ENCODE results near the gene MMP8.
A peak's percentile ranks its signal among the peaks of the same experiment; 100 is the strongest.
"Not testable (repeated sequence)": the region's sequence is repeated elsewhere in the genome, so short reads cannot be mapped to it uniquely, and the experiment has no call there.

The MMP8 gene

DNA sequence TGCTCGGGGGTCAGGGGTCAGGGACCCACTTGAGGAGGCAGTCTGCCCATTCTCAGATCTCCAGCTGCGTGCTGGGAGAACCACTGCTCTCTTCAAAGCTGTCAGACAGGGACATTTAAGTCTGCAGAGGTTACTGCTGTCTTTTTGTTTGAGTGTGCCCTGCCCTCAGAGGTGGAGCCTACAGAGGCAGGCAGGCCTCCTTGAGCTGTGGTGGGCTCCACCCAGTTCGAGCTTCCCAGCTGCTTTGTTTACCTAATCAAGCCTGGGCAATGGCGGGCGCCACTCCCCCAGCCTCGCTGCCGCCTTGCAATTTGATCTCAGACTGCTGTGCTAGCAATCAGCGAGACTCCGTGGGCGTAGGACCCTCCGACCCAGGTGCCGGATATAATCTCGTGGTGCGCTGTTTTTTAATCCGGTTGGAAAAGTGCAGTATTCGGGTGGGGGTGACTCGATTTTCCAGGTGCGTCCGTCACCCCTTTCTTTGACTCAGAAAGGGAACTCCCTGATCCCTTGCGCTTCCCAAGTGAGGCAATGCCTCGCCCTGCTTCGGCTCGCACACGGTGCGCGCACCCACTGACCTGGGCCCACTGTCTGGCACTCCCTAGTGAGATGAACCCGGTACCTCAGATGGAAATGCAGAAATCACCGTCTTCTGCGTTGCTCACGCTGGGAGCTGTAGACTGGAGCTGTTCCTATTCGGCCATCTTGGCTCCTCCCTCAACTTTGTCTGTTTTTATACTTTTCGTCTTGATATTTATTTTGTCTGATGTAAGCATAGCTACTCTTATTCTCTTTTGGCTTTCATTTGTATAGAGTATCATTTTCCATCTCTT is 22.2 kb upstream of the MMP8 start:
- not testable (repeated sequence) for H3K27ac Mint-ChIP-seq; H3K4me3 Mint-ChIP-seq; ATAC-seq (replicated peaks); H3K4me1 Mint-ChIP-seq; DNase-seq; H3K36me3 Mint-ChIP-seq
- peaks cover 10 to 13% of the 10 kb centered on the region in 2 donors for H3K9me3 Mint-ChIP-seq
- H3K27me3 Mint-ChIP-seq = peaks cover 12 to 13% of the 10 kb centered on the region in 2 donors

GRCh38 chr11:102734650-102735049 is 9.9 kb upstream of the MMP8 start:
- peaks cover 7 to 16% of the 10 kb centered on the region in 2 donors for H3K27me3 Mint-ChIP-seq
- no peak overlapping the region for H3K27ac Mint-ChIP-seq
- ATAC-seq (replicated peaks) (no peak), DNase-seq (no peak)
- no peaks in the 10 kb centered on the region for H3K9me3 Mint-ChIP-seq
- H3K36me3 Mint-ChIP-seq = no peaks in the 10 kb centered on the region
- no peak overlapping the region for H3K4me3 Mint-ChIP-seq
- no peaks in the 10 kb centered on the region for H3K4me1 Mint-ChIP-seq

DNA sequence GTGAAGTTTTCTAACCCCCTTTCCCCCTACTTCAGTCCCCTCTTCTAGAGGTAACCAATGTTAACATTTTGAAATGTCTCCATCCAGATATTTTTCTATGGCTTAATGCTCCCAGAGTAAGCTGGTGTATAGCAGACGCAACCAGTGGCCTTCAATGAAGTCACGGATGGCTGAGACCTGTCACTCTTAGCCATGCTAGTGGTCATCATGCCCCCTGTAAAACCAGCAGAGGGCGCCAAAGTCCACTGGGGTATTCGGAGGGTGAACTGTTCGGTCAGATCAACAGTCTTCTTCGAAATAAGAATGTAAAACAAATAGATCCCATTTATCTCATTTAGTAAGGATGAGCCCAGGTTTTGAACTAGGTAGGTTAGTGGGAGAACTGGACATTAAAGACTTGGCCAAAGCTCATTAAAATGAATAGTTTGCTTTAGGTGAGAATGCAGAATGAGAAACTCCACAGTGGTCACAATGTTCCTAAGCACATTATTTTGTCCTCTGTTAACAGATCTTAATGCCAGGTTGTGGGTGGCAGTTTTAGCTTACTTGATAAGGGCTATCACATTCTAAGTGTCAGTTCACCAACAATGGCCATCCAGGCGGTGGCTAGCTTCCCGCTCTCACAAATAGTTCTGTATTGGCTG is 8.6 kb upstream of the MMP8 start:
- H3K27me3 Mint-ChIP-seq = peaks cover 5 to 12% of the 10 kb centered on the region in 2 donors
- no peaks in the 10 kb centered on the region for H3K4me1 Mint-ChIP-seq
- H3K9me3 Mint-ChIP-seq = no peaks in the 10 kb centered on the region
- no peak for DNase-seq
- no peak overlapping the region for H3K27ac Mint-ChIP-seq
- no peak overlapping the region for H3K4me3 Mint-ChIP-seq
- H3K36me3 Mint-ChIP-seq = no peaks in the 10 kb centered on the region
- ATAC-seq (replicated peaks) = peak; percentile 65 to 68

DNA sequence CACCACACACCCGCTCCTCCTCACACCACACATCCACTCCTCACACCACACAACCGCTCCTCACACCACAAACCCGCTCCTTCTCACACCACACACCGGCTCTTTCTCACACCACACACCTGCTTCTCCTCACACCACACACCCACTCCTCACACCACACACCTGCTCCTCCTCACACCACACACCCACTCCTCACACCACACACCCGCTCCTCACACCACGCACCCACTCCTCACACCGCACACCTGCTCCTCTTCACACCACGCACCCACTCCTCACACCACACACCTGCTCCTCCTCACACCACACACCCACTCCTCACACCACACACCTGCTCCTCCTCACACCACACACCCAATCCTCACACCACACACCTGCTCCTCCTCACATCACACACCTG is 6.2 kb upstream of the MMP8 start:
- not testable (repeated sequence) for DNase-seq; H3K9me3 Mint-ChIP-seq; H3K4me1 Mint-ChIP-seq; ATAC-seq (replicated peaks); H3K27ac Mint-ChIP-seq; H3K27me3 Mint-ChIP-seq; H3K4me3 Mint-ChIP-seq; H3K36me3 Mint-ChIP-seq

DNA sequence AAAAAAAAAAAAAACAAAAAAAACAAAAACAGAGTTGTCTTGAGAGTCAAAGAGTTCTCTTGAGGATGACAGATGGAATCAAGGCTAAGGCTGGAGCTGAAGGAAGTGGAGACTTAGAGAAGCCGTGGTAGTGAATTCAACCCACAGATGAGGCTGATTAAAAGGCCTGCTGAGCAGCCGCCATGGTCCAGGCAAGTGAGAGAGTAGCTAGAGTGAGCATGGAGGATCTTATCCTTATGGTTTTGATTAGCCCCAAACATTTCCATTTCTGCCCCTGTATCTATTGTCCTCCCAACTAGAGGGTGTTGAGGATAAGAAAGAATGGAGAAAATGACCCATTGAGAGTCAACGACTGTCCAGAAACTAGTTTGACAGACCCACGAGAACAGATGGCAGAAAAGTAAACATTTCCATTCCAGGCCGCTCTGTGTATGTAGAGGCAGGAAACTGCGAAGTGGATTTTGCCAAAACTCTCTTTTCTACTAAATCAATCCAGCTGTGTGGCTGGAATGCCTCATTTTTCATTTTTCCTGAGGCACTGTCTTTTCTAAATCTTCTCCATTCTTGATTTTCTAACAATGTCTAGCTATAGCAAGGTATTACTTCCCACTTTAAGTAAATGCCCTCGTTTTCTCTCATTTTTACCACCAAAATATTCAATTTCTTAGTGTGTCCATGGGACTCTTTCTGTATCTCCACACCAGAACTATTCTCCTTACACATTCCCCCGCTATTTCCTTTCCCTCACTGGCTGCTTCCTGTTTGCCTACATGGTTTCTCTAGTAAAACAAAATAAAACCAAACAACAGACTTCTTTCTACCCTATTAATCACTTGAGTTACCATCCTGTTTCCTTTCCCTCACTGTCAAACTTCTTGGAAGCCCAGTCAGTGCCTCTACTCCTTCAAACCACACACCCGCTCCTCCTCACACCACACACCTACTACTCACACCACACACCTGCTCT is 5.4 kb upstream of the MMP8 start:
- Mint-ChIP-seq H3K27ac (no peak overlapping the region), H3K4me1 (no peaks in the 10 kb centered on the region), H3K27me3 (no peaks in the 10 kb centered on the region), H3K36me3 (no peaks in the 10 kb centered on the region), H3K9me3 (no peaks in the 10 kb centered on the region), H3K4me3 (no peak overlapping the region)
- no peak for ATAC-seq (replicated peaks)
- no peak for DNase-seq

DNA sequence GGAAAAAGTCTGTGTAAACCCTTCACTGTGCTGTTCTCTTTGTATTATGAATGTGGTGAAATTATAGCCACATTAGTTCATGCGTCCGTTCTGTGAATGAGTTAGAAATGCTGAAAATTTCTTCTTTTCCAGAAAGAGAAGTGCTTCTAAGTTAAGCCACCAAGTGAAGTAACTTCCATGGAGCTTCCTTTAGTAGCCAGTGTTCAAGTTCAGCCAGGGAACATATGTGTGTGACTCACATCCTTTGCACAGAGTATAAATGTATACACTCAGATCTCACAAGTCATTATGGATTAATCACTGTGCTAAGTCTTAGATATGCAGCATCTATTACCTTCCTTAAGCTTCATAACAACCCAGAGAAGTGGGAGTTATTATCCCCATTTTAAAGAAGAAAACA is 3.1 kb upstream of the MMP8 start:
- Mint-ChIP-seq H3K27ac (no peak overlapping the region), H3K4me1 (no peaks in the 10 kb centered on the region), H3K36me3 (no peaks in the 10 kb centered on the region), H3K9me3 (no peaks in the 10 kb centered on the region), H3K4me3 (no peak overlapping the region), H3K27me3 (no peaks in the 10 kb centered on the region)
- DNase-seq (no peak), ATAC-seq (replicated peaks) (no peak)

DNA sequence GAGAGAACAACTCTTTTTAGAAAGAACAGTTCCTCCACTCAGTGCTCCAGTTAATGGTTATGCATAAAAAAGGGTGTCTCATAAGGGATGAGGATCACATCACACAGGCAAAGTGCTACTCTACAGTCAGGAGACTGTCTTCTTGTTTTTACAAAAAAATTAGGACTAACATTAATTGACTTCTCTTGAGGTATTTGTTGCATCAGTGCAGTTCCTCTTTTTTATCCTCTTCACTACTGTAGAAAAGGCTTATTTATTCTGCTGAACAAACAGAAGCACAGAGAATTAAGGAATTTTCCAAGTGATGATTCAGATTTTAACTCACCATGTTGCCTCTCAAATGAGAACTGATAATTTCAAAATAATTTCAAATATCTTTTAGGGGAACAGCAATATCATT is 1.9 kb downstream of the MMP8 start:
- Mint-ChIP-seq H3K36me3 (no peaks in the 10 kb centered on the region), H3K27ac (no peak overlapping the region), H3K9me3 (no peaks in the 10 kb centered on the region), H3K4me1 (no peaks in the 10 kb centered on the region), H3K4me3 (no peak overlapping the region), H3K27me3 (peaks cover 12 to 20% of the 10 kb centered on the region in 2 donors)
- ATAC-seq (replicated peaks) (no peak), DNase-seq (no peak)

DNA sequence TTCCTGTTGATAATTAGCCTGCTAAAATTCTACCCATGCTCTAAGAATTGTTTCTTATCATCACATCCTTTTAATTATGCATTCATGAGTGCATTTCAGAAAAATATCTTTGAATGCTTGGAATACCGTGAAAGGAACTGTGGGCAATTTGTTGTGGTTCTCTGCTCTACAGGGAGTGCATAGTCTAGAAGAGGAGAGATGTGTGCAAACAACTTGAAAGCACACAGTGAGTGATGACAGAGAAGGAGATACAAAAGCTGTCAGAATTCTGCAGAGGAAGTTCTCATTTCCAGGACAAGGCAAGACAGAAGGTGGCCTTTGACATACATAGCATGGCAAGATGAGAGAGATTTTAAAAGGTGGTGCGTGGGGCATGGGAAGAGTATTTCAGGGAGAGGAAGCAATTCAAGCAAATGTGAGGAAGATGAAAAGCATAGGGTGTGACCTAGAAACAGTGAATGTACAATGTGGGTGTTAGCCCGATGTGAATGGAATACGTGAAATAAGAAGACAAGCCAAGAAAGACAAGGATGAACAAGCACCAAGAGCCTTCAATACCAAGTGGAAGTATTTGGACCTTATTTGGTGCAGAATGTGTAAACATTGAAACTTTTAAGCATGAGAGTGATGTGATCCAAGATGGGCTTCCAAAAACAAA is 5.0 kb downstream of the MMP8 start:
- no peak for ATAC-seq (replicated peaks)
- Mint-ChIP-seq H3K27ac (no peak overlapping the region), H3K4me1 (peaks cover 0 to 2% of the 10 kb centered on the region in 2 donors), H3K36me3 (no peaks in the 10 kb centered on the region), H3K4me3 (no peak overlapping the region), H3K27me3 (peaks cover 16 to 24% of the 10 kb centered on the region in 2 donors), H3K9me3 (no peaks in the 10 kb centered on the region)
- DNase-seq = no peak

DNA sequence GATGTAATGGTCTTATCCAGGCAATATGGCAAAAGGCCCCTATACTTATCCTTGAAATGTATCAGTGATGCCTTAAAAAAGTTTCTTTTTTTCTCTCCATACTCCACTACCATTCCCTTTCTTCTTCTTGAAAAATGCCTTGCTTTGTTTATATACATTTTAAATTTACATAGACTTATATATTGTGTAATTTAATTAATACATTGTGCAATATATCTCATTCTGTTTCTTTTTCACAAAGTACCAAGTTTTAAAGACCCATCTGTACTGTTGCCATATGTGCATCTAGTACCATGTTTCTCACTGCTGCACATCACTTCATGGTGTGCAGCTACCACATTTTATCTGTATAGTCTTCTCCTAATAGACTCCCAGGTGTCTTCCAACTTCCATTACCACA is 7.5 kb downstream of the MMP8 start:
- Mint-ChIP-seq H3K4me3 (no peak overlapping the region), H3K36me3 (no peaks in the 10 kb centered on the region), H3K27me3 (peaks cover 22 to 29% of the 10 kb centered on the region in 2 donors), H3K4me1 (peaks cover 0 to 2% of the 10 kb centered on the region in 2 donors), H3K27ac (no peak overlapping the region), H3K9me3 (no peaks in the 10 kb centered on the region)
- ATAC-seq (replicated peaks) (no peak), DNase-seq (no peak)

GRCh38 chr11:102716527-102716926 is 8.2 kb downstream of the MMP8 start:
- Mint-ChIP-seq H3K9me3 (no peaks in the 10 kb centered on the region), H3K36me3 (no peaks in the 10 kb centered on the region)
- peak; percentile 60 to 73 for ATAC-seq (replicated peaks)

DNA sequence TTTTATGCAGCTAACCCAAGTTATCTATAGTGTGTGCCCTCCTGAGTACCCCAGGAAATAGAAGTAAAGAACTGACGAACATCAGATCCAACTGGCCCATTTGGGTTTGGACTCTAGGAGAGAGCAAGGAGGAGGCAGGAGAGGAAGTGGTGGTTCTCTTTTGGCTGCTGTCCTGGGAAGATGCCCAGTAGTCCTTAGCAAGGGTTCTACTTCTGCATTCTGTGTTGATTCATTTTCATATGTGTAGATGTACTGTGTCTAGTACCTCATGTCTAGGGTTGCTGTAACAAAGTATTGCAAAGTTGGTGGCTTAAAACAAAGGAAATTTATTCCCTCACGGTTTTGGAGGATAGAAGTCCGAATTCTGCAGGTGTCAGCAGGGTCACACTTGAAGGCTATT is 12.6 kb downstream of the MMP8 start:
- H3K36me3 Mint-ChIP-seq = no peaks in the 10 kb centered on the region
- H3K27me3 Mint-ChIP-seq = peaks cover 17 to 35% of the 10 kb centered on the region in 2 donors
- H3K9me3 Mint-ChIP-seq = no peaks in the 10 kb centered on the region
- peaks cover 0 to 2% of the 10 kb centered on the region in 2 donors for H3K4me1 Mint-ChIP-seq
- no peak overlapping the region for H3K4me3 Mint-ChIP-seq
- DNase-seq = no peak
- H3K27ac Mint-ChIP-seq = no peak overlapping the region
- ATAC-seq (replicated peaks) = peak in 1 of 2 donors; percentile 61

More at GRCh38 chr11:102716527-102716926, 8.2 kb downstream of the MMP8 start:
- no peak overlapping the region for H3K4me3 Mint-ChIP-seq
- no peak overlapping the region for H3K27ac Mint-ChIP-seq
- H3K27me3 Mint-ChIP-seq = peaks cover 25 to 30% of the 10 kb centered on the region in 2 donors
- DNase-seq = no peak
- H3K4me1 Mint-ChIP-seq = peaks cover 0 to 2% of the 10 kb centered on the region in 2 donors

GRCh38 chr11:102709201-102709945 is 15.4 kb downstream of the MMP8 start:
- peaks cover 16 to 40% of the 10 kb centered on the region in 2 donors for H3K27me3 Mint-ChIP-seq
- no peaks in the 10 kb centered on the region for H3K4me1 Mint-ChIP-seq
- no peak for DNase-seq
- ATAC-seq (replicated peaks) = no peak
- no peaks in the 10 kb centered on the region for H3K9me3 Mint-ChIP-seq
- no peaks in the 10 kb centered on the region for H3K36me3 Mint-ChIP-seq
- H3K27ac Mint-ChIP-seq = no peak overlapping the region
- no peak overlapping the region for H3K4me3 Mint-ChIP-seq

DNA sequence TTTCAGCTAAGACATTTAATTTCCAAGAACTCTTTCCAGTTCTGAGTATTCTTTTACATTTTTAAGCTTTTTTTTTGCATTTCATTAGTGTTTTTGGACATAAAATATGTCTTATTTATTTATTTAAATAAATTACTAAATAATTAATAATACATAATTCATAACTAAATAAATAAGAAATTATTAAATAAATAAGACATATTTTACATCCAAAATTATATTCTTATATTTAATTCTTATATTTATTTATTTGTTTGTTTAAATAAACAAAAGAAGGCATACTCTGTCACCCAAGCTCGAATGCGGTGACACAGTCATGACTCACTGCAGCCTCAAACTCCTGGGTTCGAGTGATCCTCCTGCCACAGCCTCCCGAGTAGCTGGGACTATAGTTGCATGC is 16.1 kb downstream of the MMP8 start:
- H3K9me3 Mint-ChIP-seq = no peaks in the 10 kb centered on the region
- no peaks in the 10 kb centered on the region for H3K4me1 Mint-ChIP-seq
- H3K36me3 Mint-ChIP-seq = no peaks in the 10 kb centered on the region
- no peak overlapping the region for H3K4me3 Mint-ChIP-seq
- peaks cover 16 to 45% of the 10 kb centered on the region in 2 donors for H3K27me3 Mint-ChIP-seq
- DNase-seq (no peak), ATAC-seq (replicated peaks) (no peak)
- no peak overlapping the region for H3K27ac Mint-ChIP-seq

Measured in stimulated activated naive B cell treated with anti-CD40 and anti-IgM and Interleukin-4, amounts not matched to agents 10 μg/mL and 1 μg/mL and 100 μg/mL, for 72 hours (primary cell).